NCI-H2081 treated with DMSO at 0.1 percent for 48 hours (cell line): ENCODE measurements around the gene EPN1.

ENCODE experiments used
- DNase-seq: peaks from one replicate; lab custom pipeline; 2025; lab: John Stamatoyannopoulos, UW

Gene EPN1

DNA sequence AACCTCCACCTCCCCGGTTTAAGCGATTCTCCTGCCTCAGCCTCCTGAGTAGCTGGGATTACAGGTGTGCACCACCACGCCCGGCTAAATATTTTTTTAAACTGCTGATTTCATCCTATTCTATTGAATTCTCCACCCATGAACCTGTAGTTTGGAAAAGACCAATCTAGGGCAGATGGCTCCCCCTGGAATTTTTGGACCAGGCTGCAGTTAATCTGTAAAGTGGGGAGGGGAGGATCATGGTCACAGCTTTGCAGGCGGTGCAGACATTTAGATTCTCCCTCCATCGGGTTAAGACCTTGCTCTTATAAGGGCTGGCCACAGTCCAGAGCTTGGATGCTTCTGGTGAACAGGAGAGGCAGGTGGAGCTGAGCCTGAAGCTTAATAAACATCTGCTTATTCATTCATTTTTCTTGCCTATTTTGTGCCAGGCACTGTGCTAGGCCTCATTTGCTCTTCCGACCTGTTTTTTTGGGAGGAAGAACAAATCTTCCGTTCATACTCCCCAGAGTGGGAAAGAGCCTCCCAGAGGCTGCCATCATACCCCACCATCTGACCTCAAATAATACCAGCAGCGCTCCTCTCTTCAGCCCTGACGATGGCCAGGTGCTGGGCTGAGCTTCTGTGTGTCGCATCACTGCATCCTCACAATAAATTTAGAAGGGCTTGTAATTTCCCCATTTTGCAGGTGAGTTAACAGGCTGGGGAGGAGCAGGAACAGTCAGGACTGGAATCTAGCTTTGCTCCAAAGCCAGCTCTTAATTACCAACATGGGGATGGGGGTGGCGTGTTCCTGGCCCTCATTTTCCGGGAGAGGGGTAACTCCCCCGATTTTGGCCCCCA is 27.9 kb upstream of the EPN1 start:
- DNase-seq, result no peak

DNA sequence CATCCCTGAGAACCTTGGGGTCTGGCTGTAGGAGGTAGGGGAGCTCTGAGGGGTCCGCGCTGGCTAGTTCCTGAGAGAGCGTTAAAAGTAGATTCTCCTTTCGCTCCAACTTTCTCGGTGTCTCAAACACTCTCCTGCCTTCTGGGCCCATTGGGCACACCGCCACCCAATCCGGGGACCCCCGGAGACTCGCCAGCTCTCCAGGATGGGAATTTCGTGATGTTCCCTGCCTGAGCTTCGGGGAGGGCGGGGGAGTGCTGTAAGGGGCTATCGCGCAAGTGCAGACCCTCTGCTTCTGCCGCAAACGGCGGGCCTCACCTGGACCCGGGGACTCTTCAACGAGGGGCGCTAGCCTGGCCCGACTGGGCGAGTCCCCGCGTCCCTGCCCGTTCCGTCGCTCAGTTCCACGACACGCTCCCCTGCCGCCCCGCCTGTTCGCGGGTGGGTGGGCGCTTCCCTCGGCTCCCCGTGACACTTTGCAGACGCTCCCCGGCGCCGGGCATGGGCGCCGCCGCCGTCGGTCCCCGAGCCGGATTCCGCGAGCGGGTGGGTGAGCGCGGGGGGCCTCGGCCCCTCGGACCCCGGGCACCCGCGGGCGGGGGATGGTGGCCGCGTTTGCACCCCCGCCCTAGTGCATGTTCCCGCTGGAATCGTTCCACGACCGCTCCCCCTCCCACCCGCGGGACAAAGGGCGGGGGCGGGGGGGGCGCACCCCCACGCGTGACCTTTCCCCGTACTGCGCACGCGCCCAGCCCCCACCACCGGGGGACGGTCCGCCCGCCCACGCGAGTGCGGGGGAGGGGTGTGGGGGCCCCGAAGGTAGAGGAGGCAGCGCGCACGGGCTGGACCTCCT is 27.1 kb upstream of the EPN1 start, which contains the start of gene CCDC106:
CCDC106 (plus strand) TSS at position 481 of the 853 bp plus-strand sequence. CDS start 835 bp downstream, outside the sequence.
- peak; percentile 27 for DNase-seq

DNA sequence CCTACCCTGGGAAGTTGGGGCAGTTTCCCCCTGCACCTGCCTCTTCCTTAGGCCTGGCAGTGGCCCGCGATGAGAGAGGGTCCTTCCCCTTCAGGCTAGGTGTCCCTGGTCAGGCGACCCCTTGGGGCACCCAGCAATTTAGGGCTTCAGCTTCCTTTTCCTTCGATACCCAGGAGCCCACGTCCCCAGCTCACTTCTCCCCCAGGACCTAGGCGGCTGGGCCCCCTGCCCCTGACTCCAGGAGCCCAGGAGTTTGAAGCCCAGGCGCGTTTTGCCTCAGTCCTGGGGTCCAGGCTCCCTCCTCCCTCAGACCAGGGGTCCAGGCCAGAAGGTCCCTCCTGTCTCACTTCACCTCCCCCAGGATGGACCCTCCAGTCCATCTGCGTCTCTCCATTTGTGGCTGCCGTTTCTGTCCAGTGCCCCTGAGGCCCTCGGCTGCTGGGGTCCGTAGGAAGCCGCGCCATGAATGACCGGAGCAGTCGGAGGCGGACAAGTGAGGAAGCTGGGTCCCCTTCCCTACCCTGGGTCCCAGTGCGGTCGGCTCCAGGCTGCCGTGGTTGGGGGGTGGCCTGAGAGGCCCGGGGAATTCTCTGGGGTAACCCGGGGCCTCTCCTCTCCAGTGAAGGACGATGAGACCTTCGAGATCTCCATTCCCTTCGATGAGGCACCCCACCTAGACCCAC is 26.3 kb upstream of the EPN1 start:
- DNase-seq, result no peak

DNA sequence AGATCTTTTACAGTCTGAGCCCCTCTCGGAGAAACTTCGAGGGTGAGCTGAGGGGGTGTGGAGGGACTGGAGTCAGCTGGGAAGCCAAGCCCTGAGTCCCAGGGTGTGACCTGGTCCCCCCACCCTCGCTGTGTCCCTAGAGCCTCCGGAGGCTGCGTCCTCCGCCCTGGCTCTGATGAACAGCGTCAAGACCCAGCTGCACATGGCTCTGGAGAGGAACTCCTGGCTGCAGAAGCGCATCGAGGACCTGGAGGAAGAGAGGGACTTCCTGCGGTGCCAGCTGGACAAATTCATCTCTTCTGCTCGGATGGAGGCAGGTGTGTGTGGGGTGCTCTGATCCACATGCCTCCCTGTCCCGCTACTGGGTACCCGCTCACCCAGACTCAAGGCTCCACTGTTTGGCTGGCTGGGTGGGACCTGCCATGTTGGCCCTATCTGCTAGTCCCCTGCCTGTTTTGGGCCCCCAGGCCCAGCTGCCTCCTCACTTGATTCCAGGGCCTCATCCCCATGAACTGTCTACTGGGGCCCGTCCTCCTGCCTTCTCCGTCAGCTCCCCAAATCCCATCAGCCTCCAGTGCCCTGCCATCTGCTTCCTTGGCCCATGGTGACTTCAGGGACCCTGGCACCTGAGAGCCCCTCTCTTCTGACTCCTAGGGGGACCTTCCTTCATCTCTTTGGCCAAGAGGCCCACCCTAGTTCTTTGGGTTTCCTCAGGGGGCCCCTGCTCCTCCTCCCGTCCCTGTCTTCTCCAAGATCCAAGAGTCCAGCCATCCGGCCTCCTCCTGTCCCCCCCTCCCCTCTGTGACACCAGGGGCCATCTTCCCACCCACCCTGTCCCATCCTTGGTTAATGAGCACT is 25.5 kb upstream of the EPN1 start:
- no peak for DNase-seq

DNA sequence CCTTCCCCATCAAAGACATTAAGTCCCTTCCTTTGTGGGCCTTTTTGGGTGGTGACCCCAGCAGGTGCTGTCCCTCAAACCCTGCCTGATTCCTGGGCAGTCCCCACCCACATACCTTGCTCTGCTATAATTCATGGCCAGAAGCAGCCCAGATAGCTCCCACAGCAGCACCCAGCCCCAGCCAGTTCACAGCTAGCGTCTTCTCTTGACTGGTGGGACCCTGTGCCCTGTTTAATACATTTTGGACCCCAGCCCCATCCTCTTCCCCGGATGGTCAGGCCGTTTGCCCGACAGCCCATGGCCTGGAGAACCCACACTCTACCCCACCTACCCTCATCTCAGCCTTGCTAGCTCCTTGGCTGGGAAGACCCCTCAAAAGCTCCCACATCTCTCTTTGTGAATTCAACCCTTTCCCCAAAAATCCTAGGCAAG is 24.9 kb upstream of the EPN1 start:
- no peak for DNase-seq

DNA sequence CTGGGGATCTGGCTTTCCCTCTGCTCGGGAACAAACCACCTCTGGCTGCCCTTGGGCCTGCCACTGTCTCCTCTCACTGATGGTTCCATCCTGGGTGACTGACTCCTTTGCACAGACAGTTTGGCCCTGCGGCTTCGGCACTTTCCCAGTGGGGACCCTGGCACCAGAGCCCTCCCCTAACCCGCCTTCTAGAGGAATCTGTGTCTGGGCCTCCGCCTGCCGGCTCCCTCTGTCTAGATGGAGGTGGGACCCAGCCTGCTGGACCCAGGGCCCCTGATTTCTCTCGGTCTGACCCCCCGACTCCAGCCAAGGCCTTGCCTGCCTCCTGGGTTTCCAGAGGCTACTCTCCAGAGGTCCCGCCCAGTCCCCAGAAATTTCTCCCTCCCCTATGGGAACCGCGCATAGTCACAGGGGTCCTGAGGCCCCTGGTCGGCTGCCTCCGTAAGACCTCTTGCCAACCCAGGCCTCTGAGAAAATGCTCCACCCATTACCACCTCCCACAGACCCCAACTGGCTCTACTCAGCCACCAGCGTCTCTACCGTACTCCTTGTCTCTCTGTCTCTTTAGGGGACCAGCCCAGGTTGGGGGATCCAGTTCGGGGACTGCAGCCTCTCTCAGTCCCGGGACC is 24.3 kb upstream of the EPN1 start:
- no peak for DNase-seq

DNA sequence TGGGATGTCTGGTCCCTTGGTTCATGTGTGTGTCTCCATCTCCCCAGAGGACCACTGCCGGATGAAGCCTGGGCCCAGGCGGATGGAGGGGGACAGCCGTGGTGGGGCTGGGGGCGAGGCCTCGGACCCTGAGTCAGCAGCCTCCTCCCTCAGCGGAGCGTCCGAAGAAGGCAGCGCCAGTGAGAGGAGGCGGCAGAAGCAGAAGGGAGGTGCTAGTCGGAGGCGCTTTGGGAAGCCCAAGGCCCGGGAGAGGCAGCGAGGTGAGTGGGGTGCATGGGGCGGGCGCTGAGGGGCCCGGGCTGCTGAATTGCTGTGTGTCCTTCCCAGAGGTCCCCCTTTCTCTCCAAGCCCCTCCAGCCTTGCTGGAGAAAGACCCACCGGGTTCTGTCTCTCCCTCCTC is 23.8 kb upstream of the EPN1 start:
- no peak for DNase-seq

DNA sequence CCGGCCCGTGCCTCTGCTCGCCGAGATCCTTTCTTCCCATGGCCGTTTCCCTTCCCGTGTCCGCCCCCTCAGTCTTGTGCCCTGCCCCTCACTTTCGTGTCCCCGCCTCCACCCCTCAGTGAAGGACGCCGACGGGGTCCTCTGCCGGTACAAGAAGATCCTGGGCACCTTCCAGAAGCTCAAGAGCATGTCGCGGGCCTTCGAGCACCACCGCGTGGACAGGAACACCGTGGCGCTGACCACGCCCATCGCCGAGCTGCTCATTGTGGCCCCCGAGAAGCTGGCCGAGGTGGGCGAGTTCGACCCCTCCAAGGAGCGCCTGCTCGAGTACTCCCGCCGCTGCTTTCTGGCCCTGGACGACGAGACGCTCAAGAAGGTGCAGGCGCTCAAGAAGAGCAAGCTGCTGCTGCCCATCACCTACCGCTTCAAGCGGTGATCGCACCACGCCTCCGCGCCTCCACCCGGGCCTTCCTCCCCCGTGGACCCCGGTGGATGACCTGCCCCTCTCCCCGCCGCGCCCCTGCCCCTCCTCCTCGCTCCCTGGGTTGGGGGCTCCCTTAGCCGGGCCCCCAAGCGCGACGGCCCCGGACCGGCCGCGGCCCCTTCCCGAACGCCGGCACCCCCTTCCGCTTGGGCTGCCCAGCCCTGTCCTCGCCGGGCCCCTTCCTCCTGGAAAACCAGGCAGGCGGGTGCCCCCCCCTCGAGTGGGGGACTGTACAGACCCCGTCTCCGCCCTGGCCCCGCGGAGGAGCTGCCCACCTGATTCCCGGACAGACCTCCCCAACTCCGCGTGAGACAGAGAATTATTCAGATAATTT is 22.5 kb upstream of the EPN1 start:
- no peak for DNase-seq

DNA sequence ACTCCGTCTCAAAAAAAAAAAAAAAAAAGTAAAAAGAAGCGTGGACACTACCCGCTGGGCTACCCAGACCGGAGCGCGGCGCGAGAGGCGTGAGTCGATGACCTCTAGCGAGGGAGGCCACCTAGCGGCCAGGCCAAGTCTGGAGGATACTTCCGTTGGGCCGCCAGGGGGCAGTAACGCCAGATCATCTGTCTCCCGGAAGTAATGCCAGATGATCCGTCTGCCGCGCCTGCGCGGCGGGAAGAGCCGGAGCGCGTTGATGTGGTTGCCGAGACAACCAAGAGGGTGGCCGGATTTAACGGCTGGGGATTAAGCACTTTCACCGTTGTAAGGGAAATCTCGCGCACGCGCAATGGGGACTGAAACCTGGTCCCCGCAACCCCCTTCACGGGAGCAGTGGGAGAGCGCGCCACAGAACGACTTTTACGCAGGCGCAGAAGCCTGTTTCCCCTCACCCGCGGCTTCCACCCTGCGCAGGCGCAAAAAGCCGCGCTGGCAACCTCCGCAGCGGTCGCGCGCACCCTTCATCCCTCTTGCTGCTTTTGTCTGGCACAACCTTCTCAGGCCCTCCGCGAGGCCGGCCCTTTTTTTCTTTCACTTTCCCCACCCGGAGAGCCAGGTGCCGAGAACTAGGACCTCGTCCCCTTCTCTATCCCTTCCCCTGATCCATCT is 21.2 kb upstream of the EPN1 start:
- peak; percentile 94 for DNase-seq

DNA sequence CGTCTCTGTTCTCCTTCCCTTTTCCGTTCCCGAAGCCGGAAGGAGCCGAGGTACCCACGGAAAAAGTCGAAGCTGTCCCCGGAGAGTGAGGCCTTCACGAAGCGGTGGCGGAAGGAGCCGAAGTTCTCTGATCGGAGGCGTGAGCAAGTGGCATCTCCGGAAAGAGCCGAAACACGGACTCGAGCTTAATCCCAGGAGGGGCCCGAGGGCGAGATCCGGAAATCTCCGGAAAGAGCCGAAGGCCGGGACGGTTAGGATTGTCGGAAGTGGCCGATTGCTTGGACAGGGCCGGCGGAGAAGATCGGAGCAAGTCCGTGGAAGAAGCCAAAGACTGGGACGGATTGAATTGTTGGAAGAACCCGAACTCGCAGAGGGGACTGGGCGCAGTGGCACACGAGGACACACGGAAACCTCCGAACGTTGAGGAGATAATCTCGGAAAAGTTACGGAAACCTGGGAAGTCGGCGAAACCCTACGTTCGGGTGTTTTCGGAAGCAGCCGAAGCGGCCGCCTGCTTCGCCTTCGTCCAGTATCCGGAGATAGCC is 20.6 kb upstream of the EPN1 start:
- DNase-seq, result peak; percentile 97

DNA sequence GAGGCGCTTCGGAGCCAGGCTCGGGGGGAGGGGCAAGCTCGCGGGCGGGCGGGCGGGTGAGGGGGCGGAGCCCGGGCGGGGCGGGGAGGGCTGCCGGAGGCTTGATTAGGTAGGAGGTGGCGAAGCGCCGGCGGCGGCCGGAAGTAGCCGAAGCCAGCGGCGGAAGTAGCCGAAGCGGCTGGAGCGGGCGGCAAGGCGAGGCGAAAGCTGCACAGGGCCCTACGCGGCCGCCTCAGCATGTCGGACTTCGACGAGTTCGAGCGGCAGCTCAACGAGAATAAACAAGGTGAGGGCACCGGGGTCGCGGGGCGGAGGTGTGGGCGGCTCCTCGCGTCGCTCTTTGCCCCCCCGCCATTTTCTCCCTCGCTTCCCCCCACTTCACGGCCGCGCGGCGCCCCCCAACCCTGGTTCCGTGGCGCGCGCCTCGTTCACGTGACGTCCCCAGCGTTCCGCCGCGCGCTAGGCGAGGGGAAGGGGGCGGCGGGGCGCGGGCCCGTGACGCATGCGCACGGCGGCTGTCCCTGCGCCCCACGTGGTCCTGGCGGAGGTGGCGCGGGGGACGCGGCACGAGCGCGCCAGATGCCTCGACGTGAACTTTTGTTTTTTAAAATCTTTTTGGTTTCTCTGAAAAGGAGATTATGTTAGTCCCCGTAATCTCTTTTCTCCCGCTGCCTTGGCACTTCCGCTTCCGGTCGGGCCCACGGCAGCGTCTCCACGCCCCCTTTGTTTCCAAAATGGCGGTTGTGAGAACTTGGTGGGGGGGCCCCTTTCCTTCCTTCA is 20.0 kb upstream of the EPN1 start, which contains the start of gene U2AF2:
U2AF2 (plus strand) TSS at position 168 of the 780 bp plus-strand sequence; CDS start at position 238, 70 bp downstream.
- DNase-seq, result no peak

DNA sequence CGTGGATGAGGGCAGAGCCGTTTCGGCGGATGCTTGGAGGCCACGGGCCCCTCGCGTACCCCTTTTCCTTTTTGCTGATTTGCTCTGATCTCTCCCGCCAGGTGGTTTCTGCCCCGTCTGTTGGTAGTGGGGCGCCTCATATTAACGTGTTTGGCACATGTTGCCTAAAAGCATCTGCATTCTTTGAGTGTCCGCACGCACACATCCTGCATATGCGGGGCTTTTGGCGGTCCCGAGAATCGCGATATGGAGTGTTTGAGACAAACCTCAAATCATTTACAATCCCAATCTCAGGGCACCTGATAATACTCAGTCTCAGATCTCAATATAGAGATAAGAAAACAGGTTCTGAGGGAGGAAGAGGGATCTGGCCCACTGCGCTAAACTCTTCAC is 19.4 kb upstream of the EPN1 start:
- DNase-seq, result no peak

DNA sequence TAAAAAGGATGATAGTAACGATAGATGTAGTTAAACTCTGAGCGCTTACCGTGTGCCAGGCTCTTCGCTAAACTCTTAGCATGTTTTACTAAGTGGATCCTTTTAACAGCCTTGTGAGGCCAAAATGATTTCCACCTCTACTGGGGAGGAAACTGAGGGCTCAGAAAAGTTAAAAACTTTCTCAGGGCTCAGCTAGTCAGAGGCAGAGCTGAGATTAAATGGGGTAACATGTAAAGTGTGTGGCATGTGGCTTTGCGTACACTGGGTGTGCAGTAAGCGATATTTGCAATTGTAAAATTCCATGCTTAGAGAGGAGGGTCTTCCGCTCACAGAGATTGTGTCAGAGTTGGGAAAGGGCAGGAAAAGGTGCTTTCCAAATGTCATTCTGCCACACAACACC is 18.5 kb upstream of the EPN1 start:
- DNase-seq, result no peak

DNA sequence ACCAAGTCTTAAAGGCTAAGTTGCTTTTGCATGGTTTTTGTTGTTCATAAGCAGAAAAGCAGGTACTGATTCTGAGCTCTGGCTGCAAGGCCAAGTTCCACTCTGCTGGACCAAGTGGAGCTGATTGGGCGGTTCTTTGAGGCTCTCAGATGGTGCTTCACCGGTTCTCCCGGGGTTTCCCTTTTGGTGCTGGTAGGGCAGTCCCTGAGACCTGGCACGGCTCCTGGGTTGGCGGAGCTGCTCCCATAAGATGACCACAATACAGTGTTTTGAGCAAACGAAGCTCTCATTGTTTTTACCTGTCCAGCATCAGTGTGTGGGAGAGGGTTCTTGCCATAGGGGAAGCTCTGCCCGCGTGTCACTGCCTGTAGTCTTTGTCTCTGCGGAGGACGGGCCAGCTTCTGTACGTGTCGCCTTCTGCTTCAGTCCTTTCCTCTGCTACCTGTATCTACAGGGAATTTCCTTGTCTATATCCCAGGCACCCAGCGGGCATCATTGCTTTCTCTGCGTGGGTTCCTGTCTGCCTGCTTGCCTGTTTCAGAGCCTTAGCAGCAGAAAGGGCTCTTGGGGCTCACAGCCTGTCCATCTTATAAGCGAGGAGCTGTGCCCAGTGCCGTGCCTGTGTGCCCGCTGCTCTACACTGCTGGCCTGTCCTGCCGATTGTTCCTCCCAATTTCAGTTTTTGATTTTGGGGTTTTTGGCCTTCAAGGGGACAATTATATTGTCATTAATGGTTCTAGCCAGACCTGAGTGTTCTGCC is 17.9 kb upstream of the EPN1 start:
- no peak for DNase-seq

DNA sequence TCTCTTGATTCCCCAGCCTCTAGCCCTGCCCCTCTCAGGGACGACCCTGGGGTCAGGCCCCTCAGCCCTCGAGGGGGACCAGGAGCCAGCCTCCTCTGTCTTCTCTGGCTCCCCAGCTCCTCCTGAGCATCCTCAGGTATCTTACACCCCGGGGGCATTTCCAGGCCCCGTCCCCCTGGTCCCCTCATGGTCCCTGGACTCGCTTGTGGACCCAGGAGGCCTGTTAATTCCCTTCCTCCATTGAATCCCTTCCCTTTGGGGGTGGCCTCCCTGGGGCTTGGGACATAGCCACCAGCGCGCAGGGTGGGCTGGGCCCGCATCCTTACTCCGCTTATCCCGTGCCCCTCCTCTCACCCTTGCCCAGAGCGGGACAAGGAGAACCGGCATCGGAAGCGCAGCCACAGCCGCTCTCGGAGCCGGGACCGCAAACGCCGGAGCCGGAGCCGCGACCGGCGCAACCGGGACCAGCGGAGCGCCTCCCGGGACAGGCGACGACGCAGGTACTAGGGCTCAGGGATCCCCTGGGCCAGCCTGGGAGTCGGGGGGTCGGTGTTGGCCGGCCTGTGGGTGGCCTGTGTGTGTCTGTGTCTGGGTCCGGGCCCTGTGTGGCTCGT is 16.1 kb upstream of the EPN1 start:
- no peak for DNase-seq

DNA sequence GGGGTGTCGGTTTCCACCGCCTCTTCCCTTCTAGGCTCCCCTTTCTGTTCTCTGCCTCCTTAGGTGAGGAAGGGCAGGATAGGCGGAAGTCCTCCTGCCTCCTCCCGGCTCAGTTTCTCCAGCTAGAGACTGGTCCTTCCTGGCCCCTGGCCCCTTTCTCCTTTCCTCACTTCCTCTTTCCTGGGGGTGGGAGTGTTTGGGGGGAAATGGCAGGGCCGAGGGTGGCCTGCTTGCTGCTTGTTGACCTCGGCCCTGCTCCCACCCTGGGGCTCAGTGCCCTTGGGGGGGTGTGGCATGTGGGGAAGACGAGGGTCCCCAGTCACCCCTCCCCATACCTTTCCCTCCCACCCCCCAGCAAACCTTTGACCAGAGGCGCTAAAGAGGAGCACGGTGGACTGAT is 15.2 kb upstream of the EPN1 start:
- DNase-seq, result no peak

DNA sequence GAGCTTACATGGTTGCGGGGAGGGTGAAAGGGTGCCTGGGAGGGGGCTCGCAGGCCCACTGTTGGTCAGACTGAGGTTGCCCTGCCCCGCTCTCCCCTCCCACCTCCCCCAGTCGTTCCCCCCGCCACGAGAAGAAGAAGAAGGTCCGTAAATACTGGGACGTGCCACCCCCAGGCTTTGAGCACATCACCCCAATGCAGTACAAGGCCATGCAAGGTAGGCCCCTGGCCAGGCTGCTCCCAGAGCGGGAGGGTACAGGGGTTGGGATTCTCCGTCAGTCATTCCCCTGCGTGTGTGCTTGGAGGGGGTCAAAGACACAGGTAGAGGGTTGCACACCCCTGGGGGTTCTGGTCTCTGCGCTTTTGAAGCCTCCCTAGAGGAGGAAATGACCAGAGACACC is 14.6 kb upstream of the EPN1 start:
- DNase-seq, result no peak
